Karpas-422 (cell line): ENCODE measurements around the gene NEK1. TPM values are rescaled to one million over a fixed set of nuclear protein-coding genes. Genes with fewer than 3 reads are reported as not detected.

Experiments
- DNase-seq: peaks from one replicate; pipeline ENCODE4 v3.0.0-alpha.2; 2015
- H2AFZ ChIP-seq: fragments of 200-600 bp; sonication (generic); 2 replicates; pipeline ENCODE4 v1.6.1; 2014; ENCODE audit warnings: antibody characterized with exemption, low read length, mixed read lengths
- H3K27ac ChIP-seq: fragments of 200-600 bp; sonication (generic); 2 replicates; pipeline ENCODE4 v1.5.1; 2014; ENCODE audit warnings: mild to moderate bottlenecking, low read length, moderate library complexity
- H3K27me3 ChIP-seq: fragments of 200-600 bp; sonication (generic); 2 replicates; pipeline ENCODE4 v1.6.1; 2014; ENCODE audit warnings: low read length, mixed read lengths
- H3K36me3 ChIP-seq: fragments of 200-600 bp; sonication (generic); 2 replicates; pipeline ENCODE4 v1.6.1; 2014; ENCODE audit warnings: low read length, mixed read lengths; ENCODE audit not compliant: insufficient read depth
- H3K4me1 ChIP-seq: fragments of 200-600 bp; sonication (generic); 2 replicates; pipeline ENCODE4 v1.6.1; 2014; ENCODE audit warnings: mild to moderate bottlenecking, low read length, mixed read lengths
- H3K4me2 ChIP-seq: fragments of 200-600 bp; sonication (generic); 2 replicates; pipeline ENCODE4 v1.6.1; 2014; ENCODE audit warnings: low read length, low read depth, mild to moderate bottlenecking; ENCODE audit not compliant: poor library complexity, severe bottlenecking
- H3K4me3 ChIP-seq: fragments of 200-600 bp; sonication (generic); 2 replicates; pipeline ENCODE4 v1.5.1; 2014; ENCODE audit warnings: mild to moderate bottlenecking, antibody characterized with exemption, low read length, mixed read lengths
- H3K79me2 ChIP-seq: fragments of 200-600 bp; sonication (generic); 2 replicates; pipeline ENCODE4 v1.6.1; 2014; ENCODE audit warnings: mild to moderate bottlenecking, low read length, mixed read lengths
- H3K9ac ChIP-seq: fragments of 200-600 bp; sonication (generic); 2 replicates; pipeline ENCODE4 v1.6.0; 2014; ENCODE audit warnings: low read length
- H3K9me2 ChIP-seq: fragments of 200-600 bp; sonication (generic), shearing (Covaris generic); replicated peaks from 2 replicates; pipeline ENCODE4 v1.6.0; 2014; ENCODE audit warnings: mild to moderate bottlenecking, low read length, moderate library complexity; ENCODE audit not compliant: insufficient read depth
- H3K9me3 ChIP-seq: fragments of 300-700, 200-600 bp; sonication (generic); 2 replicates; pipeline ENCODE4 v1.6.1; 2014; ENCODE audit warnings: low read length, mixed read lengths
- H4K20me1 ChIP-seq: fragments of 200-600 bp; sonication (generic); 2 replicates; pipeline ENCODE4 v1.6.1; 2014; ENCODE audit warnings: mild to moderate bottlenecking, antibody characterized with exemption, low read length, low read depth; ENCODE audit not compliant: insufficient read depth
- total RNA-seq: library from RNA; depleted of rRNA; stranded (reverse); fragments of >200 nt; shearing (Covaris generic); gene quantifications from 2 replicates; pipeline ENCODE4 v1.2.3, GENCODE V29; 2014; ENCODE audit warnings: low replicate concordance

NEK1 gene
- total RNA-seq, 1 experiment from 2014 or later: 9.4 TPM

- H3K9me2 ChIP-seq: no peaks in the 10 kb centered on the region
- no peaks in the 10 kb centered on the region for H3K79me2 ChIP-seq
- H4K20me1 ChIP-seq: no peaks in the 10 kb centered on the region
- H3K27ac ChIP-seq: no peak overlapping the region
- H3K36me3 ChIP-seq: no peaks in the 10 kb centered on the region
- no peak overlapping the region for H3K9ac ChIP-seq
- no peaks in the 10 kb centered on the region for H3K4me1 ChIP-seq
- no peaks in the 10 kb centered on the region for H3K27me3 ChIP-seq
- no peak overlapping the region for H2AFZ ChIP-seq
- no peaks in the 10 kb centered on the region for H3K9me3 ChIP-seq
- no peak for DNase-seq
- H3K4me2 ChIP-seq: no peak overlapping the region
- no peak overlapping the region for H3K4me3 ChIP-seq
These were observed 121.2 kb downstream of the NEK1 start for GRCh38 chr4:169491211-169491610.

DNA sequence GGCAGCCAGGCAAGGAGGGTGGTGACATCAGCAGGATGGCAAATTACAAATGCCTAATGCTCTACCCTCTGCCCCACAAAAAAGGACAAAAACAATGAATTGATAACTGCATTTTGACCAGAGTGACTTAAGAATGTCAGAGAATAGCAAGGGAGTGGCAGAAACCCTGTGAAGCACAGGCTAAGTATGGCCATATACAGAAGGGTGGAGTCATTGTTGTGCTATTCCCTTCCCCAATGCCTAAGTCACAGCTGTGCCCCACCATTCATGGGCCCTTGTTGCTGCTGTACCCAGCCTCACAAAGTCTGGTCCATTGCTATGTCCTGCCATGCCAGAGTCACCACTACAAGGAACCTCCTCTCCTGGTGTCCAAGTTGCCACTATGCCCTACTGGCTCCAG lies 123.1 kb downstream of the NEK1 start:
- Histone ChIP-seq H2AFZ (no peak overlapping the region), H4K20me1 (no peaks in the 10 kb centered on the region), H3K9me3 (no peaks in the 10 kb centered on the region), H3K27ac (no peak overlapping the region), H3K27me3 (no peaks in the 10 kb centered on the region), H3K79me2 (no peaks in the 10 kb centered on the region), H3K9ac (no peak overlapping the region), H3K4me1 (no peaks in the 10 kb centered on the region), H3K4me3 (no peak overlapping the region), H3K4me2 (no peak overlapping the region), H3K9me2 (no peaks in the 10 kb centered on the region), H3K36me3 (no peaks in the 10 kb centered on the region)
- DNase-seq: no peak

- H3K9me2 ChIP-seq: no peaks in the 10 kb centered on the region
- peak; percentile 71 for DNase-seq
- no peak overlapping the region for H3K27ac ChIP-seq
- H3K4me2 ChIP-seq: no peak overlapping the region
- no peaks in the 10 kb centered on the region for H4K20me1 ChIP-seq
- no peak overlapping the region for H3K9ac ChIP-seq
- H3K4me3 ChIP-seq: no peak overlapping the region
- no peak overlapping the region for H2AFZ ChIP-seq
- no peaks in the 10 kb centered on the region for H3K4me1 ChIP-seq
- H3K27me3 ChIP-seq: no peaks in the 10 kb centered on the region
- no peaks in the 10 kb centered on the region for H3K36me3 ChIP-seq
- no peaks in the 10 kb centered on the region for H3K79me2 ChIP-seq
- H3K9me3 ChIP-seq: no peaks in the 10 kb centered on the region
These were observed 126.3 kb downstream of the NEK1 start for GRCh38 chr4:169485791-169486742.

GRCh38 chr4:169485086-169485485 lies 127.3 kb downstream of the NEK1 start:
- Histone ChIP-seq H4K20me1 (no peaks in the 10 kb centered on the region), H3K36me3 (no peaks in the 10 kb centered on the region), H3K27me3 (no peaks in the 10 kb centered on the region), H3K9ac (no peak overlapping the region), H3K9me2 (no peaks in the 10 kb centered on the region), H3K4me3 (no peak overlapping the region), H3K9me3 (no peaks in the 10 kb centered on the region), H2AFZ (no peak overlapping the region), H3K79me2 (no peaks in the 10 kb centered on the region), H3K27ac (no peak overlapping the region), H3K4me1 (no peaks in the 10 kb centered on the region), H3K4me2 (no peak overlapping the region)
- no peak for DNase-seq

DNA sequence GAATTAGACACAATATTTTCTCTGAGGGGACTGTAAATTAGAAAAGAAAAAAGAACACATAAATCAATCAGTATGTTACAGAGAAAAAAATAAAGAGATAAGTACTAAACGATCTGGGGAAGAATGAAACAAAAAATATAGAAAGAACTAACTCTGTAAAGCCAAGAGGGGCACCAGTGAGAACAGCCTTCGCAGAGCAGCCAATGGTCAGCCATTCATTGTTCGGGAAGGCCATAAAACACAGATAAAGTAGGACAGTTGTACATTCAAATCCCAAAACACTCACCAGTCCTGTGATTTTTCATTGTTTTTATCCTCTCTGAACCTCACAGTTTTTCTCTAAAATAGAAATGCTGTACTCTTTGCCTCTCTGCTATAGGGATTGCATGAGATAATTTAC lies 127.9 kb downstream of the NEK1 start:
- Histone ChIP-seq H3K9ac (no peak overlapping the region), H3K4me1 (no peaks in the 10 kb centered on the region), H3K27ac (no peak overlapping the region), H3K79me2 (no peaks in the 10 kb centered on the region), H4K20me1 (no peaks in the 10 kb centered on the region), H3K9me3 (no peaks in the 10 kb centered on the region), H3K27me3 (no peaks in the 10 kb centered on the region), H2AFZ (no peak overlapping the region), H3K36me3 (no peaks in the 10 kb centered on the region), H3K4me3 (no peak overlapping the region), H3K9me2 (no peaks in the 10 kb centered on the region), H3K4me2 (no peak overlapping the region)
- DNase-seq: no peak

- no peaks in the 10 kb centered on the region for H3K9me2 ChIP-seq
- H3K4me1 ChIP-seq: no peaks in the 10 kb centered on the region
- H3K4me3 ChIP-seq: no peak overlapping the region
- H3K36me3 ChIP-seq: no peaks in the 10 kb centered on the region; the same call in 1 of the 2 replicates
- no peak overlapping the region for H2AFZ ChIP-seq
- H3K4me2 ChIP-seq: no peak overlapping the region
- H3K9ac ChIP-seq: no peak overlapping the region
- no peaks in the 10 kb centered on the region for H3K79me2 ChIP-seq
- DNase-seq: no peak
- H3K9me3 ChIP-seq: no peaks in the 10 kb centered on the region
- H4K20me1 ChIP-seq: no peaks in the 10 kb centered on the region
- no peak overlapping the region for H3K27ac ChIP-seq
- H3K27me3 ChIP-seq: no peaks in the 10 kb centered on the region
These were observed 148.3 kb downstream of the NEK1 start for GRCh38 chr4:169464080-169464479.

DNA sequence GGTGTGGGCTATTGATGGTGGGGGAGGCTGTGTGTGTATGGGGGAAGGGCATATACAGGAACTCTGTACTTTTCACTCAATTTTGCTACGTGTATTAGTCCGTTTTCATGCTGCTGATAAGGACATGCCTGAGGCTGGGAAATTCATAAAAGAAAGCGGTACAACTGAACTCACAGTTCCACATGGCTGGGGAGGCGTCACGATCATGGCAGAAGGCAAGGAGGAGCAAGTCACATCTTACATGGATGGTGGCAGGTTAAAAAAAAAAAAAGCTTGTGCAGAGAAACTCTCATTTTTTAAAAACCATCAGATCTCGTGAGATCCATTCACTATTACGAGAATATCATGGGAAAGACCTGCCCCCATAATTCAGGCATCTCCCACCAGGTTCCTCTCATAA lies 152.3 kb downstream of the NEK1 start:
- Histone ChIP-seq H3K79me2 (no peaks in the 10 kb centered on the region), H3K4me2 (no peak overlapping the region), H3K27me3 (no peaks in the 10 kb centered on the region), H4K20me1 (no peaks in the 10 kb centered on the region), H3K9ac (no peak overlapping the region), H3K9me2 (no peaks in the 10 kb centered on the region), H3K36me3 (no peaks in the 10 kb centered on the region; the same call in 1 of the 2 replicates), H3K4me3 (no peak overlapping the region), H3K4me1 (no peaks in the 10 kb centered on the region), H3K9me3 (no peaks in the 10 kb centered on the region), H3K27ac (no peak overlapping the region), H2AFZ (no peak overlapping the region)
- DNase-seq: no peak

GRCh38 chr4:169458575-169458974 lies 153.8 kb downstream of the NEK1 start:
- no peak overlapping the region for H3K4me2 ChIP-seq
- H3K27ac ChIP-seq: no peak overlapping the region
- H3K27me3 ChIP-seq: no peaks in the 10 kb centered on the region
- H4K20me1 ChIP-seq: no peaks in the 10 kb centered on the region
- H3K36me3 ChIP-seq: no peaks in the 10 kb centered on the region; the same call in 1 of the 2 replicates
- no peaks in the 10 kb centered on the region for H3K9me2 ChIP-seq
- H2AFZ ChIP-seq: no peak overlapping the region
- H3K9ac ChIP-seq: no peak overlapping the region
- no peak for DNase-seq
- H3K4me3 ChIP-seq: no peak overlapping the region
- H3K9me3 ChIP-seq: no peaks in the 10 kb centered on the region
- H3K4me1 ChIP-seq: no peaks in the 10 kb centered on the region
- H3K79me2 ChIP-seq: no peaks in the 10 kb centered on the region
